ENCODE data around the gene C2orf66.

Gene C2orf66

DNA sequence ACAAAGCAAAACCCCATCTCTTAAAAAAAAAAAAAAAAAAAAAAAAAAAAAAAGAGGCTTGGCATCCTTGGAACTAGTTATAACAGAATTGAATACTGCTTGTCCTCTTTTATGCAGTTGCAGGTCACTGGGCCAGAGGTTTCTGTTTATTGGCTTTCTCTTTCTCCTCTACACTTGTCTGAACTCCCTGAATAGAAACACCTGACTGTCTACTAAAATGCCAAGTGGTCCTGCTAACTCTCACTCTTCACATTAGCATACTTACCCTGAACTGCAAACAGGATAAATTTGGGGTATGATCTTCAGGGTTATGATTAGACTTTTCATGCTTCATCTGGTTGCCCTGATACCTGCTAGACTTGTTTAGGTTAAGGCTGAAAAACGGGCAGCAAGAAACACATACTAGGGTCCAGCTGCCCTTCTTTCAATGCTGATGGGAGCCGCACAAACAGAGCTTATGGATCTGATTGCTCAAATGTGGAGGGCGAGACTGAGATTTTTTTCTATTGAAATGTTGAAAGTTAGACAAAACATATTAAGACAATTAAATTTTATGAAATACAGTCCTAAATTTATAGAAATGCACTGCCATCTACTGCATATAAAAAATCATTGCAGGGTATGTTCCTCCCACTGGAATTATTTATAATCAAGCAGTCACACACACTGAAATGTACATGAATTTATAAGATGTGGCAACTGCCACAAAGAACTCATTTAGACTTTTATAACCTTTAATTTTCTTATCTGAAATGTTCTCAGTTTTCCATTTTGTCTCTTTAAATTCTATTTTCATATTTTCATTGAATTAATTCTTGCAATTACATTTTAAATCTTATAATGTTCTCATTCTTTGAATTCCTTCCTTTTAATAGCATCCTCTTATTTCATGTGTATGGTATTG lies 50.4 kb downstream of the C2orf66 start:
- no peak for DNase-seq
